Stimulated activated CD8-positive, alpha-beta memory T cell treated with anti-CD3 and anti-CD28 coated beads, Interleukin-15, amount 100 ng/mL, for 24 hours (primary cell): Measurements from ENCODE around the gene HAPLN1.
"Not testable (repeated sequence)": the region's sequence is repeated elsewhere in the genome, so short reads cannot be mapped to it uniquely, and the experiment has no call there.

Source experiments
- DNase-seq: peaks from one replicate; pipeline ENCODE4 v3.0.0-alpha.2; 2020; ENCODE audit warnings: low read depth

The HAPLN1 gene

GRCh38 chr5:83720836-83721537 is at the start of gene HAPLN1:
TSS of gene HAPLN1 (minus strand) at chr5:83720855. CDS start at chr5:83673523, 47,332 bp downstream.
- no peak for DNase-seq

GRCh38 chr5:83767409-83767992 is 46.8 kb upstream of the HAPLN1 start:
- DNase-seq, result no peak

DNA sequence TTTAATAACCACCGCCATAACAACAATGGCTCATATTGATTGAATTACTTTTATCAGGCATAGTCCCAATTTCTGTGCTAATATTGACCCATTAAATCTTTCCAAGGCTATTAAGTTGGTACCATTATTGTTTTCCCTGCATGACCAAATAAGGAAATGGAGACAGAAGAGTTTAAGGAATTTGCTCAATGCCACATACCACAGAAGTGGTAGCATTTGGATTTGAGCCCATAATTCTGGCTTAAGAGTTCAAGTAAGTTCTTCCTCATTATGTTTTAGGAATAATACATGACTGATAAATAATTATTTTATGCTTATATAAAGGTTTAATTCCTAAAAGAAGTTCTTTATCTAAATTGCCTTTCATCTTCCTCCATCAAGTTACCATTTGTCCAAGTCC is 43.4 kb upstream of the HAPLN1 start:
- no peak for DNase-seq

DNA sequence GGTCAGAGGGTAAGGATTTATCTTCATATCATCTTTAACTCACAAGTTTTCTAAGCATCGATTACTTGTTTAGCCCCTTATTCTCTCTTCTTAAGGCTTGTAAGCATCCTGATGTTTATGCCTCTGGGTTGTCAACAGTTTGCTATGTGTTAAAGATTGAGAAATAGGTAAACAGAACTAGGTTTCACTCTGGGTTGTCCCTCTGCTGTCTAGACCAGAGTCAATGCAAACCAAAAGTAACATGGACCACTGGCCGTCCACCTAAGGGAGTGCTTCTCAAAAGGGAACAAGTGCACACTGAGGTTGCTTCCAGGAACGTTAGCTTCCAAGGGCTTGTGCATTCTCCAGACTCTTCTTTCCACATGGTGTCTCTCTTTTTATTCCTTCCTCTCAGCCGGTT is 39.9 kb upstream of the HAPLN1 start:
- no peak for DNase-seq

DNA sequence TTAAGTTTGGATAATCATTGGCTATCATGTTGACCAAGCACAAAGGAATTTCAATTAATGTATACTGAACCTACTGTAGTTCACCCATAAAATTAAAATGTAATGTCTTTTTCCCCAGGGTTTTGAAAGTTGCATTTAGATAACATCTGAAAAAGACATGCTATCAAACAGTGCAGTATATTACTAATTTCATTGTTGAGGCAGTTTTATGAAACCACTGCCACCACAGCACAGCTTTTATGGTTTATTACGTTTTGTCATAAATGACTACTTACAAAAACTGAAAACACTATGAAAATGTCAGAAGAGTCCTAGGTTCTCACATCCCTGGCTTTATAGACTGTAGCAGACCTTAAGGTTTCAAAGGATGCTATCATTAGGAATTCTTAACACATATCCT is 32.0 kb upstream of the HAPLN1 start:
- DNase-seq, result no peak

DNA sequence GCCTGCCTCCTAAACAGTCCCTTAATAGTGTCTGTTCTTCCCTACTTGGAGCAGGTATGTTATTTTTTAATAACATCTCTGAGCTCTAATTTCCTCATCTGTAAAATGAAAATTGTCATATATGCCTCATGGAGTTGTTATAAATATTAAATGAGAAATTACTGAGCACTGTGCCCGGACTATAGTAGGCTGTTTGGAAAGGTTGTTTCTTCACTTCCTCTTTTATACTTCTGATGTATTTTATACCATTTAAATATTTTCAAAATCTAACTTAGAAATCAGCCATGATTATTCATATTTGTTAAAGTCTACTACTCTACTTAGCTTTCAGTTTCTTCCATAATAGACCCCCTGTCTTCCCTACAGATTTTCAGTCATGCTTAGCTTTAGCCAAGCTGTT is 30.5 kb upstream of the HAPLN1 start:
- no peak for DNase-seq

DNA sequence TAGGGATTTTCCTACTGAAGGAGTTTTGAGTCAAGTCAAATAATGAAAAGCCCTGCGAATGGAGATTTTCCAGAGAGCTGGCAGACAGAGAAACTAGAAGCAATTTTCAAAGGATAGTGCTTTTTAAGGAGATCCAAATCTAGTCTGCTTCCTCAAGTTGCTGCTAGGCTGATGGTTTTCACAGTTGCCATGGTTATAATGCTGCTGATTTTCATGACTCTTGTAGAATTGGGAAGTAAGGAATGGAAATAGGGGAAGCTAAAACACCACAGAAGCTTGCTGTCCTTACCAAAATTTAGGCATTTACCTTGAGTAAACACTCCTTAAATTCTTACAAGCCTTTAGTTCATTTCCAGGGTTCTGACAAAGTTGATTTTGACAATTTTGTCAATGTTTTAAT is 30.1 kb upstream of the HAPLN1 start:
- no peak for DNase-seq

GRCh38 chr5:83745816-83746215 is 25.2 kb upstream of the HAPLN1 start:
- no peak for DNase-seq

- DNase-seq, result no peak
Measured at GRCh38 chr5:83744821-83745220, 24.2 kb upstream of the HAPLN1 start.

- no peak for DNase-seq
Measured at GRCh38 chr5:83742089-83742488, 21.4 kb upstream of the HAPLN1 start.

- DNase-seq, result no peak
Measured at GRCh38 chr5:83741571-83741970, 20.9 kb upstream of the HAPLN1 start.

DNA sequence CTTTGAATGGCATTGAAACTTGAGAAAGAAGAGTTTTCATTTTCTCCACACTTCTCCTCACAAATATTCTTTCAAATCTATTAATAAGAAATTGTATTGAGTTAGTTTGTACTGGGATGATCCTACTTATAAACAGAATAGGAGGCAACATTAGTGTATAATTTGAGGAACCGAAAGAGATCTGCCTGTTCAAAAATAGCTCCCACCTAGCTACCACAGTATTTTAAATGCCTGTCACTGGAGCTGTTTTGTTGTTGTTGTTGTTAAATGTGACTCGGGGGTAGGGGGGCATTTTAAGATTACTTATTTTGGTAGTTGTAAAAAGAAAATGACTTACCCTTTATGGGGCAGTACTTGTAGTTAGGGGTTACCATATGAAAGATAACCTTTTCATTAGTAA is 20.1 kb upstream of the HAPLN1 start:
- DNase-seq, result no peak

GRCh38 chr5:83736169-83736568 is 15.5 kb upstream of the HAPLN1 start:
- not testable (repeated sequence) for DNase-seq

DNA sequence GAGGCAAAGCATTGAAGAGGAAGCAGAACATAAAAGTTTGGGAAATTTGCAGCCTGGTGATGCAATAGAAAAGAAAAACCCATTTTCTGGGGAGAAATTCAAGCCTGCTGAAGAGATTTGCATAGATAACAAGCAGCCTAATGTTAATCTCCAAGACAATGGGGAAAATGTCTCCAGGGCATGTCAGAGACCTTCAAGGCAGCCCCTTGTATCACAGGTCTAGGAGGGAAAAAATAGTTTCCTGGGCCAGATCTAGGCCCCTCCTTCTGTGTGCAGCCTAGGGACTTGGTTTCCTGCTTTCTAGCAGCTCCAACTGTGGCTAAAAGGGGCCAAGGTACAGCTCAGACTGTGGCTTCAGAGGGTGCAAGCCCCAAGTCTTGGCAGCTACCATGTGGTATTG is 14.4 kb upstream of the HAPLN1 start:
- DNase-seq, result not testable (repeated sequence)

DNA sequence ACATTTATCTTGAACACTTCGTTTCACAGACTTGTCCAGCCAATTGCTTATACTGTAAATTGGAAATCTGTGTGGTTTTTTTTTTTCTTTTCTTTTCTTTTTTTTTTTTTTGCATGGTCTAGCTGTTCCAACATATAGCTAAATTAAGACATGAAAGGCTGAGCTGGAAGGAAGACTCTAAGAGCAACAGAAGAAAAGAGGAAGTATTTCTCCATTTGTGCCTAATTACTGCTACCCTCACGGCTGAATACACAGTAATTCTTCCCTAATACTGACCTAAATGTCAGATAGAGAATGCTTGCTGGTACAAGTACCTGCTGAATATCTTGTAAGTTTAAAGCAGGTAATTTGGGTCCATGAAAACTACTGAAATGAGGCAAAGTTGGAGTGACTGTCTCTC is 11.0 kb upstream of the HAPLN1 start:
- DNase-seq, result no peak

- DNase-seq, result no peak
Measured at GRCh38 chr5:83729362-83729761, 8.7 kb upstream of the HAPLN1 start.

DNA sequence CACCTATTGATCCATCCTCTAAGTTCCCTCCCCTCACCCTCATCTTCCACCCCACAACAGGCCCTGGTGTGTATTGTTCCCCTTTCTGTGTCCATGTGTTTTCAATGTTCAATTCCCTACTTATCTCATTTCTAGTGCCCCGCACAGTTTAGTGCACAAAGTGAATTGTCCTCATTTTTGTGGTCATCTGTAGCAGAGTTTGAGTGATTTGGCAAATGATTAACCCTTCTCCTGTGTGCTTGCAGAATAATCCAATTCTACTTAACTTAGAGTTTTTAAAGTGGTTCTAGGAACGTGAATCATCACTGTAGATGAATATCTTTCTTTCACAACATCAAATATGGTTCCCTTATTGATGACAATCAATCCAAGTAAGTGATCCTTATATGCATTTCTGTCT is 6.3 kb upstream of the HAPLN1 start:
- DNase-seq, result no peak

GRCh38 chr5:83724935-83725334 is 4.3 kb upstream of the HAPLN1 start:
- no peak for DNase-seq

- DNase-seq, result no peak
Measured at GRCh38 chr5:83724001-83724400, 3.3 kb upstream of the HAPLN1 start.

DNA sequence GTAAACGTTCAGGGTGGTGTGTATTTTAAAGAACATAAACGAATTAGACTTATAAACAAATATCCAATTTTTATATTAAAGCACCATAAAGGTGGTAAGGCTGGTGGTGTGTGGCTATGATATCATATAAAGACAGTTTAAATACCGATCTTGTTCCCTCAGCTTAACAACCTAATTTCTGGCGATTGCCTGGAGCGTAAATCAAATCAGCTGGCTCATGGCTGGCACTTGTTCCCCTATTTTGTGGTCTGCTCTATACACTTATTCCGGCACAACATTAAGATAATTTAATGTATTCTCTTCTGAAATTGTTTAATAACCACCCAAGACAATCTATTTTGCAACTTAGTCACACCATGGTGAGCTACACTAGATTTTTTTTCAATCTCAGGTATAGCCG is 2.4 kb upstream of the HAPLN1 start:
- no peak for DNase-seq

DNA sequence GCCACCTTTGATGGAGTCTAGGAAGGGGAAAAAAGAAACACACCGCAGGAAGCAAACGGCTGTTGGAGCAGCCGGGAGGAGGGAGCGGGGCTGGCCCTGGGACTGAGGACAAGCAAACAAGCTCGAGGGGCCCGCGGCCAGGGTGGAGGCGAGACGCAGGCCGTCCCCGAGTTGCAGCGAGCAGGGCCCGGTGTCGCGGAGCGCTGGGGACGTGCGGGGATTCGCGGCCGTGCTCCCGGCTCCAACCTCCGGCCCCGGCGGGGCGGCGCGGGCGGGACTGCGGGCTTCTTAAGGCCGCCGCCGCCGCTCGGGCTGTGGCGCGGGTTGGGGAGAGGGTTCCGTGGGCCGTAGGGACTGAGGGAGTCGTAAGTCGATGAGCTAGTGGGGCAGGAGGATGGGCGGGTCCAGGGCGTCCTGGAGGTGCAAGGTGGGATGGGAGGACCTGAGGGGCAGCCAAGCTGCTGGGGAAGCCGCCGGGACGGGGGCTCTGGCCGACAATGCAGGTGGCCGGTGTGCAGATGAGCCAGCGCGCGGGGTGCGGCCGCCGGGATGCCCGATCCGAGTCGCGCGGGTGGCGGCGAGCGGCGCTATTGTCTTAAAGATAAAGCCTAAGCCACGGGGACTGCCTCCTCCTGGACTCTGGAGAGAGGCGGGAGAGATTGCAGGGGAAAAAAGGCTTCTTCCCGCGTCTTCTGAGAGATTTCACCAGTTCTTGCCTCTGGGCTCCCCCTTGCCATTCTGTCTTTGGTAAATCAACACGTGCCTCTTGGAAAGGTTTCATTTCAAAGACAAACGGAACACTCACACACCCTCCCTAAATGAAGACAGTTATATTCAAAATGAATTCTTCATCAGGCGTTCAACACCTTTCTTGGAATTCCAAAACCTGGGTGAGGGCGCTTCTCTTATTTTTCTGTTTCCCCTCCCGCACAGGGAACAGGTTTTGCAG is 1.6 kb upstream of the HAPLN1 start:
- DNase-seq, result no peak

- DNase-seq, result no peak
Measured at GRCh38 chr5:83718936-83719495, 1.6 kb downstream of the HAPLN1 start.
